Measurements from ENCODE around the gene SMTN. TPM values are rescaled to one million over a fixed set of nuclear protein-coding genes. Genes with fewer than 3 reads are reported as not detected.

The SMTN gene
- total RNA-seq, 1 experiment from 2014 or later, result 68.8 TPM

GRCh38 chr22:31086703-31087330 lies 5.7 kb downstream of the SMTN start:
- Histone ChIP-seq H3K27me3 (ENCODE audit: insufficient read depth, low read depth) (no peaks in the 10 kb centered on the region), H3K4me2 (no peak overlapping the region), H3F3A (ENCODE audit: insufficient read depth, low read depth) (peaks cover 13% of the 10 kb centered on the region; the same call in 1 of the 2 replicates), H3K4me3 (no peak overlapping the region), H3K9me3 (ENCODE audit: insufficient read depth, low read depth) (no peaks in the 10 kb centered on the region), H2AFZ (no peak overlapping the region), H3K36me3 (ENCODE audit: low read depth) (no peaks in the 10 kb centered on the region), H4K20me1 (ENCODE audit: insufficient read depth) (no peaks in the 10 kb centered on the region; the same call in 1 of the 2 replicates), H3K9me2 (ENCODE audit: insufficient read depth) (no peaks in the 10 kb centered on the region), H3K27ac (no peak overlapping the region), H3K79me2 (ENCODE audit: low read depth) (no peaks in the 10 kb centered on the region), H3K4me1 (replicated peaks; ENCODE audit: insufficient read depth) (peaks cover 18% of the 10 kb centered on the region)
- CTCF ChIA-PET, result no interaction called here
- peak in 1 of 2 experiments; percentile 30 for DNase-seq
- intact Hi-C loops (cut with micrococcal nuclease; ENCODE audit: unreplicated experiment), result loop anchor here (5.0 kb wide), 1 partner anchor 325 kb away; no protein-coding TSS in a partner anchor
- POLR2A ChIA-PET (ENCODE audit: unreplicated experiment), result no interaction called here
- no peak for TF ChIP-seq CTCF (conservative IDR thresholded peaks at IDR 0.05)
- no peak for TF ChIP-seq EZH2 (IDR thresholded peaks at IDR 0.05; ENCODE audit: low read depth)
- BruUV-seq (replicated peaks), result no TSS peak

GRCh38 chr22:31087744-31088215 lies 6.7 kb downstream of the SMTN start:
- BruUV-seq (replicated peaks), result no TSS peak
- Histone ChIP-seq H3K4me3 (no peak overlapping the region), H3K9me2 (ENCODE audit: insufficient read depth) (no peaks in the 10 kb centered on the region), H3F3A (ENCODE audit: insufficient read depth, low read depth) (peaks cover 5% of the 10 kb centered on the region; the same call in 1 of the 2 replicates), H3K9me3 (ENCODE audit: insufficient read depth, low read depth) (no peaks in the 10 kb centered on the region), H3K36me3 (ENCODE audit: low read depth) (no peaks in the 10 kb centered on the region), H3K4me2 (no peak overlapping the region), H3K27ac (no peak overlapping the region), H3K27me3 (ENCODE audit: insufficient read depth, low read depth) (no peaks in the 10 kb centered on the region), H3K79me2 (ENCODE audit: low read depth) (no peaks in the 10 kb centered on the region), H2AFZ (no peak overlapping the region), H4K20me1 (ENCODE audit: insufficient read depth) (no peaks in the 10 kb centered on the region; the same call in 1 of the 2 replicates), H3K4me1 (replicated peaks; ENCODE audit: insufficient read depth) (peaks cover 9% of the 10 kb centered on the region)
- intact Hi-C loops (cut with micrococcal nuclease; ENCODE audit: unreplicated experiment), result loop anchor here (5.0 kb wide), 1 partner anchor 325 kb away; no protein-coding TSS in a partner anchor
- no peak for TF ChIP-seq CTCF (conservative IDR thresholded peaks at IDR 0.05)
- TF ChIP-seq EZH2 (IDR thresholded peaks at IDR 0.05; ENCODE audit: low read depth), result no peak
- no peak for DNase-seq
- ChIA-PET CTCF (no interaction called here), POLR2A (ENCODE audit: unreplicated experiment) (no interaction called here)

- Histone ChIP-seq H2AFZ (no peak overlapping the region), H3K4me1 (replicated peaks; ENCODE audit: insufficient read depth) (peaks cover 7% of the 10 kb centered on the region; the same call in 1 of the 2 replicates), H3K36me3 (ENCODE audit: low read depth) (no peaks in the 10 kb centered on the region), H3K9me2 (ENCODE audit: insufficient read depth) (no peaks in the 10 kb centered on the region), H3K4me3 (no peak overlapping the region), H3K9me3 (ENCODE audit: insufficient read depth, low read depth) (no peaks in the 10 kb centered on the region), H3K27me3 (ENCODE audit: insufficient read depth, low read depth) (no peaks in the 10 kb centered on the region), H3F3A (ENCODE audit: insufficient read depth, low read depth) (peaks cover 5% of the 10 kb centered on the region; the same call in 1 of the 2 replicates), H3K79me2 (ENCODE audit: low read depth) (no peaks in the 10 kb centered on the region), H3K27ac (no peak overlapping the region), H3K4me2 (no peak overlapping the region), H4K20me1 (ENCODE audit: insufficient read depth) (no peaks in the 10 kb centered on the region; the same call in 1 of the 2 replicates)
- DNase-seq, result no peak
- POLR2A ChIA-PET (ENCODE audit: unreplicated experiment), result no interaction called here
- BruUV-seq (replicated peaks), result no TSS peak
- CTCF ChIA-PET, result no interaction called here
- intact Hi-C loops (cut with micrococcal nuclease; ENCODE audit: unreplicated experiment), result loop anchor here (5.0 kb wide), 1 partner anchor 326 kb away; no protein-coding TSS in a partner anchor
- no peak for TF ChIP-seq CTCF (conservative IDR thresholded peaks at IDR 0.05)
- TF ChIP-seq EZH2 (IDR thresholded peaks at IDR 0.05; ENCODE audit: low read depth), result no peak
These were observed 7.3 kb downstream of the SMTN start for GRCh38 chr22:31088233-31088986.
